HEK293 (cell line): Measurements from ENCODE around the gene LAD1.
A peak's percentile ranks its signal among the peaks of the same experiment; 100 is the strongest.

Source experiments
- CTCF ChIA-PET: fragments of 350-600 bp; formaldehyde crosslinking; extraction: SDS; loops from one replicate; lab custom pipeline; 2021; ENCODE audit warnings: antibody characterized with exemption; lab: Yijun Ruan, JAX
- POLR2A ChIA-PET: fragments of 300-600 bp; formaldehyde crosslinking; extraction: SDS; loops from one replicate; lab custom pipeline; 2020; ENCODE audit warnings: antibody characterized with exemption, inconsistent platforms; lab: Yijun Ruan, JAX
- H3K27ac ChIP-seq: fragments of 200-500 bp; sonication (Bioruptor generic); 2 replicates; pipeline ENCODE4 v1.5.1; 2014; ENCODE audit warnings: low read depth, low read length, control low read depth, inconsistent platforms; ENCODE audit errors: extremely low read depth
- H3K36me3 ChIP-seq, 2 experiments: fragments of 200-500 bp in 1 of 2; sonication (Bioruptor generic) in 1 of 2; 1 replicate in 1 of 2; 2 replicates in 1 of 2; pipeline ENCODE4 v1.5.1; 2014 to 2017; ENCODE audit warnings: inconsistent platforms in 2 of 2, low read length in 2 of 2; ENCODE audit not compliant: control insufficient read depth in 2 of 2, insufficient read depth in 1 of 2
- H3K4me1 ChIP-seq: fragments of 200-500 bp; sonication (Bioruptor generic); 2 replicates; pipeline ENCODE4 v1.5.1; 2014; ENCODE audit warnings: mild to moderate bottlenecking, low read length, inconsistent platforms; ENCODE audit not compliant: control insufficient read depth, insufficient read depth
- H3K4me3 ChIP-seq: 2 replicates; pipeline ENCODE4 v1.5.1; 2011; ENCODE audit warnings: low read depth, mild to moderate bottlenecking, control low read depth, low read length, moderate library complexity
- H3K9me3 ChIP-seq: fragments of 200-500 bp; sonication (Bioruptor generic); 2 replicates; pipeline ENCODE4 v1.5.1; 2014; ENCODE audit warnings: low read depth, low read length, inconsistent platforms; ENCODE audit not compliant: control insufficient read depth, insufficient read depth
- EGR2 ChIP-seq: fragments of 450-650 bp; formaldehyde crosslinking; IDR thresholded peaks from 2 replicates; pipeline ENCODE4 v1.5.1; 2016; ENCODE audit warnings: low read depth, missing biosample characterization, missing genetic modification characterization
- PRDM1 ChIP-seq: fragments of 450-650 bp; formaldehyde crosslinking; IDR thresholded peaks from 2 replicates; pipeline ENCODE4; 2016; ENCODE audit warnings: missing biosample characterization, missing genetic modification characterization
- RBAK ChIP-seq: fragments of 450-650 bp; formaldehyde crosslinking; IDR thresholded peaks from 2 replicates; pipeline ENCODE4 v1.5.1; 2016; ENCODE audit warnings: missing biosample characterization, missing genetic modification characterization
- ZBTB17 ChIP-seq: fragments of 450-650 bp; formaldehyde crosslinking; IDR thresholded peaks from 2 replicates; pipeline ENCODE4 v1.5.1; 2016; ENCODE audit warnings: missing biosample characterization, missing genetic modification characterization
- ZBTB21 ChIP-seq: fragments of 450-650 bp; formaldehyde crosslinking; IDR thresholded peaks from 2 replicates; pipeline ENCODE4 v1.5.1; 2017; ENCODE audit warnings: missing biosample characterization, missing genetic modification characterization
- ZFHX2 ChIP-seq: fragments of 450-650 bp; formaldehyde crosslinking; conservative IDR thresholded peaks from 2 replicates; pipeline ENCODE4 v1.5.1; 2016; ENCODE audit warnings: missing biosample characterization, missing genetic modification characterization
- ZFP3 ChIP-seq: fragments of 450-650 bp; formaldehyde crosslinking; IDR thresholded peaks from 2 replicates; pipeline ENCODE4 v1.5.1; 2016; ENCODE audit warnings: low read depth, missing biosample characterization, missing genetic modification characterization
- ZNF133 ChIP-seq: fragments of 450-650 bp; formaldehyde crosslinking; IDR thresholded peaks from 2 replicates; pipeline ENCODE4 v1.5.1; 2016; ENCODE audit warnings: missing biosample characterization, missing genetic modification characterization
- ZNF560 ChIP-seq: fragments of 450-650 bp; formaldehyde crosslinking; IDR thresholded peaks from 2 replicates; pipeline ENCODE4 v1.5.1; 2017; ENCODE audit warnings: missing biosample characterization, missing genetic modification characterization, borderline replicate concordance
- ZNF585B ChIP-seq: fragments of 450-650 bp; formaldehyde crosslinking; IDR thresholded peaks from 2 replicates; pipeline ENCODE4 v1.5.1; 2016; ENCODE audit warnings: missing biosample characterization, missing genetic modification characterization
- ZNF660 ChIP-seq: fragments of 450-650 bp; IDR thresholded peaks from 2 replicates; pipeline ENCODE4 v1.5.1; 2018; ENCODE audit warnings: missing biosample characterization, mild to moderate bottlenecking, missing genetic modification characterization
- ZNF792 ChIP-seq: fragments of 450-650 bp; formaldehyde crosslinking; IDR thresholded peaks from 2 replicates; pipeline ENCODE4 v1.5.1; 2016; ENCODE audit warnings: missing biosample characterization, missing genetic modification characterization
- TF ChIP-seq, protein P1 (sequence below): fragments of 450-650 bp; formaldehyde crosslinking; IDR thresholded peaks from 2 replicates; pipeline ENCODE4 v1.5.1; 2016; ENCODE audit warnings: missing biosample characterization, missing genetic modification characterization, low read depth
- TF ChIP-seq, protein P2 (sequence below): fragments of 450-650 bp; formaldehyde crosslinking; IDR thresholded peaks from 2 replicates; pipeline ENCODE4 v1.5.1; 2016; ENCODE audit warnings: missing biosample characterization, missing genetic modification characterization

Gene LAD1

DNA sequence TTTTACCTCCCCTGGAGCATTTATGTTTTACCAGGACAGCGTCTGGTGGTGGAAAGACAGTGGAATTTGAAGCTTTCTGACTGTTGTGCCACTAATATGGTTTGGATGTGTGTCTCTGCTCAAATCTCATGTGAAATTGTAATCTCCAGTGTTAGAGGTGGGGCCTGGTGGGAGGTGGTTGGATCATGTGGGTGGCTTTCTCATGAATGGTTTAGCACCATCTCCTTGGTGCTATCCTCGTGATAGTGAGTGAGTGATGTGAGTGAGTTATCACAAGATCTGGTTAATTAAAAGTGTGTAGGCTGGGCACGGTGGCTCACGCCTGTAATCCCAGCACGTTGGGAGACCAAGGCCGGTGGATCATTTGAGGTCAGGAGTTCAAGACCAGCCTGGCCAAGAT, 46.2 kb upstream of the LAD1 start:
- TF ChIP-seq ZFHX2 (tag by site-specific recombination) (peak; percentile 85), ZNF560 (no peak), EGR2 (tag by site-specific recombination) (peak; percentile 95)
- Histone ChIP-seq H3K36me3 (no peaks in the 10 kb centered on the region), H3K9me3 (no peaks in the 10 kb centered on the region), H3K4me1 (no peaks in the 10 kb centered on the region), H3K4me3 (no peak overlapping the region), H3K27ac (no peak overlapping the region)
- ChIA-PET POLR2A (interaction anchor here (1.1 to 1.3 kb wide), 2 partner anchors 10 to 24 kb away, joined by 3 to 6 read pairs; partner anchors contain the start of gene PHLDA3), CTCF (interaction anchor here (1.0 to 7.4 kb wide), 6 partner anchors 10 to 348 kb away, joined by 3 to 129 read pairs (median 36); no protein-coding TSS in a partner anchor)

DNA sequence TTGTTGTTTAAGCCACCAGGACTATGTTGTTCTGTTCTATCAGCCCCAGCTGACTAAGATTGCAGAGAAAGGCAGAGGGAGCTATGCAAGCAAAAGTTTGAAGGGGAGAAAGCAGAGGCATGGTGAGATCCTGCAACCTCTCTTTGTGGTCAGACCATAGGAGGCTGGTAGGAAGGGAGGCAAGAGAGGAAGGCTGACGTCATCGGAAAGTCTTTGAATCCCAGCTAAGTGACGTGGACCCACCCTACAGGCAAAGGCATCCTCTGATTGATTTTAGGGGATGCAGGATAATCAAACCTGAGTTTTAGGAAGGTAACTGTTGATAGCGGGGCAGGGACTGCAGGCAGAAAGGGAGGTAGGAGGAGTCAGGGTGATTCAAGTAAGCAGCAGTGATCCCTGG, 45.7 kb upstream of the LAD1 start:
- ChIA-PET CTCF (interaction anchor here (1.2 to 6.8 kb wide), 5 partner anchors 9 to 348 kb away, joined by 3 to 129 read pairs (median 5); no protein-coding TSS in a partner anchor), POLR2A (interaction anchor here (0.9 to 1.3 kb wide), 3 partner anchors 9 to 24 kb away, joined by 3 to 6 read pairs (median 3); partner anchors contain the start of gene PHLDA3)
- Histone ChIP-seq H3K9me3 (no peaks in the 10 kb centered on the region), H3K36me3 (no peaks in the 10 kb centered on the region), H3K27ac (no peak overlapping the region), H3K4me3 (no peak overlapping the region), H3K4me1 (no peaks in the 10 kb centered on the region)
- TF ChIP-seq ZNF660 (tag by site-specific recombination) (peak; percentile 25; the same call in 1 of the 2 replicates), PRDM1 (peak; percentile 65; the same call in 1 of the 2 replicates), ZBTB17 (tag by site-specific recombination) (0 out of 2 replicates have a peak, but pooled peaks have one; percentile 30), ZNF792 (tag by site-specific recombination) (no peak), ZBTB21 (tag by site-specific recombination) (peak; percentile 53; the same call in 1 of the 2 replicates)
- TF ChIP-seq, protein P1, sequence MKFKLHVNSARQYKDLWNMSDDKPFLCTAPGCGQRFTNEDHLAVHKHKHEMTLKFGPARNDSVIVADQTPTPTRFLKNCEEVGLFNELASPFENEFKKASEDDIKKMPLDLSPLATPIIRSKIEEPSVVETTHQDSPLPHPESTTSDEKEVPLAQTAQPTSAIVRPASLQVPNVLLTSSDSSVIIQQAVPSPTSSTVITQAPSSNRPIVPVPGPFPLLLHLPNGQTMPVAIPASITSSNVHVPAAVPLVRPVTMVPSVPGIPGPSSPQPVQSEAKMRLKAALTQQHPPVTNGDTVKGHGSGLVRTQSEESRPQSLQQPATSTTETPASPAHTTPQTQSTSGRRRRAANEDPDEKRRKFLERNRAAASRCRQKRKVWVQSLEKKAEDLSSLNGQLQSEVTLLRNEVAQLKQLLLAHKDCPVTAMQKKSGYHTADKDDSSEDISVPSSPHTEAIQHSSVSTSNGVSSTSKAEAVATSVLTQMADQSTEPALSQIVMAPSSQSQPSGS, result peak; percentile 82

DNA sequence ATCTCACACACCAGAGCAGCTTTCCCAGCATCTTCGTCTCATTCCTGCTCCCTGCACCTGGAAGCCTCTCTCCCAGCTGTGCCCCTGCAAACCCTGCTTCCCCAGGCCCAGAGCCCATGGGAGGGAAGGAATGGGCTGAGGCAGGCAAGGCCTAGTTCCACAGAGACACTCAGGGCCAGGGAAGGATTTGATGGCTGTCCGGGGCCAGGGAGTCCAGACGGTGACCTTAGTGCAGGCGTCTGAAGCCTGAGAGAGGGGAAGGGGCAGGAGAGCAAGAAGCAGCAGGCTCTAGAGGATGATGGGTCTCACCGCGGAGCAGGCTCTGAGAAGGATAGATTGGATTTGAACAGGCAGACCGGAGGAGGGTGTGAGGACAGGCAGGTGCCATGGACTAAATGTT, 44.6 kb upstream of the LAD1 start:
- no peaks in the 10 kb centered on the region for H3K9me3 ChIP-seq
- CTCF ChIA-PET, result interaction anchor here (0.9 to 6.8 kb wide), 3 partner anchors 37 to 69 kb away, joined by 3 to 129 read pairs (median 5); no protein-coding TSS in a partner anchor
- H3K4me1 ChIP-seq, result no peaks in the 10 kb centered on the region
- no peaks in the 10 kb centered on the region for H3K36me3 ChIP-seq
- no peak overlapping the region for H3K4me3 ChIP-seq
- TF ChIP-seq RBAK (tag by site-specific recombination) (0 out of 2 replicates have a peak, but pooled peaks have one; percentile 12), ZNF133 (tag by site-specific recombination) (no peak)
- TF ChIP-seq, protein P2, sequence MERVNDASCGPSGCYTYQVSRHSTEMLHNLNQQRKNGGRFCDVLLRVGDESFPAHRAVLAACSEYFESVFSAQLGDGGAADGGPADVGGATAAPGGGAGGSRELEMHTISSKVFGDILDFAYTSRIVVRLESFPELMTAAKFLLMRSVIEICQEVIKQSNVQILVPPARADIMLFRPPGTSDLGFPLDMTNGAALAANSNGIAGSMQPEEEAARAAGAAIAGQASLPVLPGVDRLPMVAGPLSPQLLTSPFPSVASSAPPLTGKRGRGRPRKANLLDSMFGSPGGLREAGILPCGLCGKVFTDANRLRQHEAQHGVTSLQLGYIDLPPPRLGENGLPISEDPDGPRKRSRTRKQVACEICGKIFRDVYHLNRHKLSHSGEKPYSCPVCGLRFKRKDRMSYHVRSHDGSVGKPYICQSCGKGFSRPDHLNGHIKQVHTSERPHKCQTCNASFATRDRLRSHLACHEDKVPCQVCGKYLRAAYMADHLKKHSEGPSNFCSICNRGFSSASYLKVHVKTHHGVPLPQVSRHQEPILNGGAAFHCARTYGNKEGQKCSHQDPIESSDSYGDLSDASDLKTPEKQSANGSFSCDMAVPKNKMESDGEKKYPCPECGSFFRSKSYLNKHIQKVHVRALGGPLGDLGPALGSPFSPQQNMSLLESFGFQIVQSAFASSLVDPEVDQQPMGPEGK (tag by site-specific recombination), result no peak
- POLR2A ChIA-PET, result no interaction called here
- no peak overlapping the region for H3K27ac ChIP-seq

DNA sequence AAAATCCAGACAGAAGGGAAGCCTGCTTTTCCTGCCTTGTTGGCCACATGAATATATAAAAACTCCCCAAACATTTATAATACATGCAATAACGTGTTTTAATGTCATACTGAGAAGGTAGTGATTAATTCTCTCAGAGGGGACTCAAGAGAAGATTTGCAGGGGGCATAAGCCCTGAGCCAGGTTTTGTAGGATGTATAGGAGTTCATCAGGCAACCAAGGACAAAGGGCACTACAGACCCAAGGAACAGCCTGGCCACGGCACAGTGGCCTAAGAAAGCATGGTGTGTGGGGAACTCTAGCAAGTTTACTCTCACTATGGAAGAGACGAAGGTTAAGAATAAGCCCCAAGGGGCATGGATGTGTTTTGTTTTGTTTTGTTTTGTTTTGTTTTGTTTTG, 37.8 kb upstream of the LAD1 start:
- ChIA-PET POLR2A (interaction anchor here (2.0 kb wide), 1 partner anchor 25 kb away, joined by 9 read pairs; no protein-coding TSS in a partner anchor), CTCF (interaction anchor here (0.7 to 3.7 kb wide), 11 partner anchors 11 to 1871 kb away, joined by 3 to 67 read pairs (median 9); no protein-coding TSS in a partner anchor)
- Histone ChIP-seq H3K9me3 (no peaks in the 10 kb centered on the region), H3K4me3 (no peak overlapping the region), H3K36me3 (no peaks in the 10 kb centered on the region), H3K4me1 (0 out of 2 replicates have a peak, but pooled peaks cover 2% of the 10 kb centered on the region), H3K27ac (no peak overlapping the region)
- no peak for TF ChIP-seq ZNF585B (tag by site-specific recombination)
- TF ChIP-seq ZFP3, result peak; percentile 89
